Measurements from ENCODE around the gene CACNA1I. TPM values are rescaled to one million over a fixed set of nuclear protein-coding genes. Genes with fewer than 3 reads are reported as not detected.

CACNA1I gene
- total RNA-seq, 1 donor from 2014 or later = not detected

GRCh38 chr22:39558950-39559349 is 11.6 kb upstream of the CACNA1I start:
- Histone ChIP-seq H3K36me3 (no peaks in the 10 kb centered on the region), H3K9me3 (no peaks in the 10 kb centered on the region), H3K27me3 (peaks cover 13% of the 10 kb centered on the region), H3K27ac (no peak overlapping the region), H3K4me3 (no peak overlapping the region), H3K4me1 (peaks cover 0 to 6% of the 10 kb centered on the region in 2 donors)
- TF ChIP-seq CTCF (IDR thresholded peaks at IDR 0.05) = no peak
- no peak for DNase-seq (ENCODE audit: low spot score in 2 of 2)
- intact Hi-C loops (cut with DNase I) = no loop called here

- intact Hi-C loops (cut with DNase I) = no loop called here
- no peak for TF ChIP-seq CTCF (IDR thresholded peaks at IDR 0.05)
- DNase-seq (ENCODE audit: low spot score in 2 of 2) = no peak
- Histone ChIP-seq H3K4me1 (peaks cover 0 to 6% of the 10 kb centered on the region in 2 donors), H3K27me3 (peaks cover 13% of the 10 kb centered on the region), H3K9me3 (no peaks in the 10 kb centered on the region), H3K27ac (no peak overlapping the region), H3K36me3 (no peaks in the 10 kb centered on the region), H3K4me3 (no peak overlapping the region)
Observed at GRCh38 chr22:39559456-39560105, 11.0 kb upstream of the CACNA1I start.

GRCh38 chr22:39560127-39560526 is 10.4 kb upstream of the CACNA1I start:
- Histone ChIP-seq H3K4me3 (no peak overlapping the region), H3K27me3 (peaks cover 13% of the 10 kb centered on the region), H3K9me3 (no peaks in the 10 kb centered on the region), H3K4me1 (peaks cover 0 to 6% of the 10 kb centered on the region in 2 donors), H3K36me3 (no peaks in the 10 kb centered on the region), H3K27ac (no peak overlapping the region)
- intact Hi-C loops (cut with DNase I) = no loop called here
- DNase-seq (ENCODE audit: low spot score in 2 of 2) = no peak
- TF ChIP-seq CTCF (IDR thresholded peaks at IDR 0.05) = no peak

- no peaks in the 10 kb centered on the region for H3K36me3 ChIP-seq
- peaks cover 0 to 4% of the 10 kb centered on the region in 2 donors for H3K4me1 ChIP-seq
- no peak for TF ChIP-seq CTCF (IDR thresholded peaks at IDR 0.05)
- no peak overlapping the region for H3K4me3 ChIP-seq
- intact Hi-C loops (cut with DNase I) = no loop called here
- no peaks in the 10 kb centered on the region for H3K9me3 ChIP-seq
- DNase-seq (ENCODE audit: low spot score in 2 of 2) = no peak
- H3K27me3 ChIP-seq = peaks cover 5% of the 10 kb centered on the region
- H3K27ac ChIP-seq = no peak overlapping the region
Observed at GRCh38 chr22:39562839-39563489, 7.6 kb upstream of the CACNA1I start.

GRCh38 chr22:39563571-39564428 is 6.8 kb upstream of the CACNA1I start:
- H3K4me1 ChIP-seq = no peaks in the 10 kb centered on the region
- H3K27me3 ChIP-seq = no peaks in the 10 kb centered on the region
- intact Hi-C loops (cut with DNase I) = no loop called here
- H3K27ac ChIP-seq = no peak overlapping the region
- H3K36me3 ChIP-seq = no peaks in the 10 kb centered on the region
- H3K9me3 ChIP-seq = no peaks in the 10 kb centered on the region
- no peak overlapping the region for H3K4me3 ChIP-seq
- TF ChIP-seq CTCF (IDR thresholded peaks at IDR 0.05) = no peak
- DNase-seq (ENCODE audit: low spot score in 2 of 2) = no peak

All from ascending aorta (tissue), 2 donors.